Peyer's patch (tissue), 4 donors: ENCODE results near the gene RUNX1.

Experiments used
- POLR2A ChIP-seq, 2 donors: fragments of 450-650 bp; IDR thresholded peaks; one replicate each; pipeline ENCODE4 v1.5.1; 2017; ENCODE audit warnings: antibody characterized with exemption in 2 of 2, mild to moderate bottlenecking in 2 of 2, moderate library complexity in 2 of 2
- TF ChIP-seq, protein P1 (sequence below), 6 experiments: fragments of 450-650 bp in 4 of 6; fragments of 200-600 bp in 2 of 6; sonication (generic) in 1 of 6; IDR thresholded peaks; one replicate each; pipeline ENCODE4 v1.5.1; 2017 to 2019; ENCODE audit warnings: antibody characterized with exemption in 6 of 6, mild to moderate bottlenecking in 3 of 6, moderate library complexity in 1 of 6

DNA sequence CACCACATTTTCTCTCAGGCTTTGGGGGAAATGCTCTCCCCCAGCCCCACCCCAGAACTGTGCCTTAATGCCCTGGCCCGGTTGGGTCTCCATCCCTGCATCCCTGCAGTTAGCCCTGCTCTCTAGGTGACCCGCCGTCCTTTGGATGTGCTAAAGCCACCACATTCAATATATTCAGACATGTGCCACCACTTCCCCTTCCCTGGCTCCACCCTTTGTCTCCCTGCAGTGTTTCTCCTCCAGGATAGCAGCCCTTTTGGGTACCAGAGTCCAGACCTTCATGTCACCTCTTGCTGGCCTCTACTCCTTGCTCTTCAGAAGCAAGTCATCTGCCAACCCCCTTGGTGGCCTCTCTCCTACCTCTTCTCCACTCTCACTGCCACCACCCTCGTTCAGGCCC, 41.8 kb downstream of the RUNX1 start:
- TF ChIP-seq, protein P1, sequence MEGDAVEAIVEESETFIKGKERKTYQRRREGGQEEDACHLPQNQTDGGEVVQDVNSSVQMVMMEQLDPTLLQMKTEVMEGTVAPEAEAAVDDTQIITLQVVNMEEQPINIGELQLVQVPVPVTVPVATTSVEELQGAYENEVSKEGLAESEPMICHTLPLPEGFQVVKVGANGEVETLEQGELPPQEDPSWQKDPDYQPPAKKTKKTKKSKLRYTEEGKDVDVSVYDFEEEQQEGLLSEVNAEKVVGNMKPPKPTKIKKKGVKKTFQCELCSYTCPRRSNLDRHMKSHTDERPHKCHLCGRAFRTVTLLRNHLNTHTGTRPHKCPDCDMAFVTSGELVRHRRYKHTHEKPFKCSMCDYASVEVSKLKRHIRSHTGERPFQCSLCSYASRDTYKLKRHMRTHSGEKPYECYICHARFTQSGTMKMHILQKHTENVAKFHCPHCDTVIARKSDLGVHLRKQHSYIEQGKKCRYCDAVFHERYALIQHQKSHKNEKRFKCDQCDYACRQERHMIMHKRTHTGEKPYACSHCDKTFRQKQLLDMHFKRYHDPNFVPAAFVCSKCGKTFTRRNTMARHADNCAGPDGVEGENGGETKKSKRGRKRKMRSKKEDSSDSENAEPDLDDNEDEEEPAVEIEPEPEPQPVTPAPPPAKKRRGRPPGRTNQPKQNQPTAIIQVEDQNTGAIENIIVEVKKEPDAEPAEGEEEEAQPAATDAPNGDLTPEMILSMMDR (IDR thresholded peaks at IDR 0.05): no peak
- TF ChIP-seq POLR2A (IDR thresholded peaks at IDR 0.05): no peak
